ENCODE results near the gene NHERF2. TPM values are rescaled to one million over a fixed set of nuclear protein-coding genes. Genes with fewer than 3 reads are reported as not detected.

The NHERF2 gene
- polyA plus RNA-seq, 1 experiment, result 107 TPM

GRCh38 chr16:2040787-2041522, 14.3 kb downstream of the NHERF2 start:
- ChIA-PET POLR2A (no interaction called here), CTCF (interaction anchor here (0.6 to 1.4 kb wide), 5 partner anchors 10 to 442 kb away, joined by 3 to 5 read pairs (median 3); no protein-coding TSS in a partner anchor)
- H3K4me3 ChIP-seq (ENCODE audit: low read depth, low read length), result no peak overlapping the region
- DNase-seq (ENCODE audit: low read depth), result no peak
- peaks cover 28% of the 10 kb centered on the region for H3K36me3 ChIP-seq (ENCODE audit: control insufficient read depth, insufficient read depth, low read length)
- TF ChIP-seq CTCF (IDR thresholded peaks at IDR 0.05; ENCODE audit: insufficient read depth, low read depth, low read length), result no peak
- H3K27me3 ChIP-seq (ENCODE audit: control insufficient read depth, insufficient read depth, low read length), result no peaks in the 10 kb centered on the region

DNA sequence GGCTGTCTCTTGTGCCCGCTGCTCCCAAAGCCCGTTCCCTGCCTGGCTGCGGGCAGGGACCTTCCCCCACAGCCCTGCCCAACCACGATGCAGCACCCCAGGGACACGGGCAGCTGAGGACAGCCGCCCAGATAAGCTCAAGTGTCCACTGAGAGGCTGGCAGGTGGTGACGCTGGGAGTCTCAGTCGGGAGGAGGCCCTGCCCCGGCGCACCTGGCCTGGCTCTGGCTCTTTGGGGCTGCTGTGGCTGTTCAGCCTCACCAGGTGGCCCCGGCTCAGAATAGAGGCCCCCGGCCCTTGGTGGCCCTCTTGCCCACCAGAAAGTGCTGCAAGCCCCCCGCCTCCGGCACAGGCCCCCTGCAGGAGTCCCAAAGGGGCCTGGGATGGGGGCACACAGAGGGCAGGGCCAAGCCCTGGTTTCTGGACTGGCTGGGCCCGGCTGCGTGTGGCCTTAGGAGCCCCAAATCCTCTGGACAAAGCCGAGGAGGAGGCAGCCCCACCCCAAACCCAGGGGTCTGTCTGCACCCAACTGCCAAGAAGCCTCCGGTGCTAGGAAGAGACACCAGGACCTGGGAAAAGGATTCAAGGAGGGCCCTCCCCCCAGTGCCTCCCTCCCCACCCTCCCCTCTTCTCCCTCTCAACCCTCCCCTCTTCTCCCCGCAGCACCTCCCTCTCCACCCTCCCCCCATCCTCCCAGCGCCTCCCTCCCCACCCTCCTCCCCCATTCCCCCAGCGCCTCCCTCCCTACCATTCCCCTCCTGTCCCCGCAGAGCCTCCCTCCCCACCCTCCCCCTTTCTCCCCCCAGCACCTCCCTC, 15.7 kb downstream of the NHERF2 start:
- no peak for DNase-seq (ENCODE audit: low read depth)
- TF ChIP-seq CTCF (IDR thresholded peaks at IDR 0.05; ENCODE audit: insufficient read depth, low read depth, low read length), result no peak
- Histone ChIP-seq H3K27me3 (ENCODE audit: control insufficient read depth, insufficient read depth, low read length) (no peaks in the 10 kb centered on the region), H3K36me3 (ENCODE audit: control insufficient read depth, insufficient read depth, low read length) (peaks cover 14% of the 10 kb centered on the region), H3K4me3 (ENCODE audit: low read depth, low read length) (no peak overlapping the region)
- POLR2A ChIA-PET, result interaction anchor here (0.6 kb wide), 1 partner anchor 15 kb away, joined by 8 read pairs; no protein-coding TSS in a partner anchor
- CTCF ChIA-PET, result no interaction called here

DNA sequence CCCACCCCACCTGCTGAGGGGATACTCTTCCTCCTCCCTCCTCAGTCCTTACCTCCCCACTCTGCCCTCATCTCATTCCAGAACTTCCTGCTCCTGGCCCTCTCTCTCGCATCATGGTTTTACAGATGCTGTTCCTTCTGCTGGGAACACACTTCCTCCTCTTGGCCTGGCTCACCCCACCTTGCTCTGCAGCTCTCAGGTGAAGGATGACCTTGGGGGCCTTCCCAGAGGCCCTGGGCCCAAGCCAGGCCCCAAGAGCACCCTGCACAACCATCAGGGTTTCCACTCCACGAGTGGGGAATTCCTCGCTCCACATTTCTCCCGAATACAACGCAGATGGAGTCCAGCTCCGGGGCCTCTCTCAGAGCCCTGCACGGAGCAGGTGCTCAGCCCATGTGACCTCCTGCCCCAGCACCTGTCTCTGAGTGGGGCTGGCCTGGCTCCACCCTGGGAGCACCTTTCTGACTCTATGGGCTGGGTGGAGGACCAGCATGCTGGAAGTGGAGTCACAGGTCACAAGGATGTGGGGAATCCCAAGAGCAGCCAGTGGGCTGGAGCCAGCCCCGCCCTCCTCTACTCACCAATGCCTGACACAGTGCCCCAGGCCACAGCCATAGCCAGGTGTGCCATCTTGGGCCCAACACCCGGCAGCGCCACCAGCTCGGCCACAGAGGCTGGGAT, 16.4 kb downstream of the NHERF2 start:
- ChIA-PET POLR2A (no interaction called here), CTCF (no interaction called here)
- no peaks in the 10 kb centered on the region for H3K27me3 ChIP-seq (ENCODE audit: control insufficient read depth, insufficient read depth, low read length)
- peaks cover 8% of the 10 kb centered on the region for H3K36me3 ChIP-seq (ENCODE audit: control insufficient read depth, insufficient read depth, low read length)
- no peak overlapping the region for H3K4me3 ChIP-seq (ENCODE audit: low read depth, low read length)
- TF ChIP-seq CTCF (IDR thresholded peaks at IDR 0.05; ENCODE audit: insufficient read depth, low read depth, low read length), result no peak
- DNase-seq (ENCODE audit: low read depth), result no peak

GRCh38 chr16:2043667-2044451, 17.2 kb downstream of the NHERF2 start:
- Histone ChIP-seq H3K36me3 (ENCODE audit: control insufficient read depth, insufficient read depth, low read length) (peaks cover 4% of the 10 kb centered on the region), H3K27me3 (ENCODE audit: control insufficient read depth, insufficient read depth, low read length) (no peaks in the 10 kb centered on the region), H3K4me3 (ENCODE audit: low read depth, low read length) (no peak overlapping the region)
- TF ChIP-seq CTCF (IDR thresholded peaks at IDR 0.05; ENCODE audit: insufficient read depth, low read depth, low read length), result no peak
- no peak for DNase-seq (ENCODE audit: low read depth)
- ChIA-PET POLR2A (no interaction called here), CTCF (interaction anchor here (1.4 kb wide), 1 partner anchor 97 kb away, joined by 5 read pairs; no protein-coding TSS in a partner anchor)

Data from BJ (cell line).